Astrocyte (in vitro differentiated cells and primary cell): Measurements from ENCODE around the gene CFAP73. TPM values are rescaled to one million over a fixed set of nuclear protein-coding genes. Genes with fewer than 3 reads are reported as not detected.

ENCODE experiments used
- DNase-seq: peaks from one replicate; pipeline ENCODE4 v3.0.0-alpha.2; 2010; ENCODE audit warnings: low read depth
- FAIRE-seq: peaks from 2 replicates; lab custom pipeline; 2011; peaks lifted over from hg19 to GRCh38; lab: Jason Lieb, UNC
- H2AFZ ChIP-seq: 2 replicates; pipeline ENCODE4 v1.6.0; 2012; ENCODE audit warnings: low read depth, low read length, inconsistent platforms
- H3K27ac ChIP-seq: 2 replicates; pipeline ENCODE4 v1.5.1; 2011; ENCODE audit warnings: low read depth, low read length, inconsistent platforms
- H3K27me3 ChIP-seq: 2 replicates; pipeline ENCODE4 v1.6.0; 2011; ENCODE audit warnings: low read length, inconsistent platforms; ENCODE audit not compliant: insufficient read depth
- H3K36me3 ChIP-seq: 2 replicates; pipeline ENCODE4 v1.5.1; 2011; ENCODE audit warnings: low read length, inconsistent platforms; ENCODE audit not compliant: insufficient read depth
- H3K4me1 ChIP-seq: 2 replicates; pipeline ENCODE4 v1.5.1; 2011; ENCODE audit warnings: low read length, inconsistent platforms; ENCODE audit not compliant: insufficient read depth
- H3K4me2 ChIP-seq: 2 replicates; pipeline ENCODE4 v1.6.0; 2012; ENCODE audit warnings: low read length, inconsistent platforms
- H3K4me3 ChIP-seq: 2 replicates; pipeline ENCODE4 v1.5.1; 2011; ENCODE audit warnings: low read depth, mild to moderate bottlenecking, low read length, inconsistent platforms; ENCODE audit not compliant: insufficient read depth
- H3K79me2 ChIP-seq: 2 replicates; pipeline ENCODE4 v1.6.0; 2012; ENCODE audit warnings: mild to moderate bottlenecking, low read length, inconsistent platforms; ENCODE audit not compliant: insufficient read depth
- H3K9ac ChIP-seq: 2 replicates; pipeline ENCODE4 v1.6.0; 2012; ENCODE audit warnings: mild to moderate bottlenecking, low read length, inconsistent platforms
- H3K9me3 ChIP-seq: 2 replicates; pipeline ENCODE4 v1.5.1; 2012; ENCODE audit warnings: low read depth, mild to moderate bottlenecking, low read length, inconsistent platforms; ENCODE audit not compliant: insufficient read depth
- H4K20me1 ChIP-seq: 2 replicates; pipeline ENCODE4 v1.6.0; 2012; ENCODE audit warnings: low read length, inconsistent platforms; ENCODE audit not compliant: insufficient read depth
- H3K27ac Mint-ChIP-seq: one replicate; pipeline ENCODE4 v1.8.0; 2021; ENCODE audit warnings: mild to moderate bottlenecking, mixed read lengths; ENCODE audit not compliant: unreplicated experiment
- H3K27me3 Mint-ChIP-seq: one replicate; pipeline ENCODE4 v1.8.0; 2021; ENCODE audit warnings: low read depth, mixed read lengths; ENCODE audit not compliant: unreplicated experiment
- H3K36me3 Mint-ChIP-seq: one replicate; pipeline ENCODE4 v1.8.0; 2021; ENCODE audit warnings: low read depth, mixed read lengths; ENCODE audit not compliant: unreplicated experiment
- H3K4me1 Mint-ChIP-seq: one replicate; pipeline ENCODE4 v1.8.0; 2021; ENCODE audit warnings: low read depth, mixed read lengths; ENCODE audit not compliant: unreplicated experiment
- H3K4me3 Mint-ChIP-seq: one replicate; pipeline ENCODE4 v1.8.0; 2021; ENCODE audit warnings: mild to moderate bottlenecking, moderate library complexity, mixed read lengths; ENCODE audit not compliant: unreplicated experiment
- H3K9me3 Mint-ChIP-seq: one replicate; pipeline ENCODE4 v1.8.0; 2021; ENCODE audit warnings: mild to moderate bottlenecking, mixed read lengths; ENCODE audit not compliant: unreplicated experiment
- CTCF ChIP-seq: IDR thresholded peaks from 2 replicates; pipeline ENCODE4 v1.5.1; 2011; ENCODE audit warnings: low read depth, mild to moderate bottlenecking, inconsistent platforms, low read length, moderate library complexity; ENCODE audit not compliant: insufficient read depth
- EZH2 ChIP-seq: IDR thresholded peaks from 2 replicates; pipeline ENCODE4 v1.6.1; 2012; ENCODE audit warnings: mild to moderate bottlenecking, low read length, inconsistent platforms; ENCODE audit not compliant: insufficient read depth
- total RNA-seq: library from RNA; stranded (reverse); gene quantifications from 2 replicates; pipeline ENCODE4 v1.2.1, GENCODE V29; 2021

Gene CFAP73
- total RNA-seq, 1 donor from 2014 or later = not detected

- H3K4me3 ChIP-seq = no peak overlapping the region
- Mint-ChIP-seq H3K9me3 (no peaks in the 10 kb centered on the region), H3K36me3 (peaks cover 23% of the 10 kb centered on the region), H3K27me3 (peaks cover 53% of the 10 kb centered on the region), H3K4me3 (no peak overlapping the region), H3K4me1 (peaks cover 4% of the 10 kb centered on the region), H3K27ac (no peak overlapping the region)
- peaks cover 12% of the 10 kb centered on the region for H3K4me1 ChIP-seq
- no peak overlapping the region for H2AFZ ChIP-seq
- H3K27me3 ChIP-seq = peaks cover 19% of the 10 kb centered on the region
- H3K9me3 ChIP-seq = no peaks in the 10 kb centered on the region
- H3K9ac ChIP-seq = no peak overlapping the region
- no peak for DNase-seq
- no peak for FAIRE-seq
- peaks cover 8% of the 10 kb centered on the region for H3K36me3 ChIP-seq
- H3K4me2 ChIP-seq = no peak overlapping the region
- H3K27ac ChIP-seq = no peak overlapping the region
- no peaks in the 10 kb centered on the region for H3K79me2 ChIP-seq
- no peak for TF ChIP-seq CTCF
- TF ChIP-seq EZH2 = no peak
- H4K20me1 ChIP-seq = peaks cover 15% of the 10 kb centered on the region
Observed at GRCh38 chr12:113155060-113155459, 5.5 kb downstream of the CFAP73 start.

GRCh38 chr12:113155646-113156045 lies 6.1 kb downstream of the CFAP73 start:
- DNase-seq (no peak), FAIRE-seq (no peak)
- no peaks in the 10 kb centered on the region for H3K9me3 ChIP-seq
- H3K4me2 ChIP-seq = no peak overlapping the region
- H3K27me3 ChIP-seq = peaks cover 19% of the 10 kb centered on the region
- H3K36me3 ChIP-seq = peaks cover 8% of the 10 kb centered on the region
- H3K4me1 ChIP-seq = peaks cover 10% of the 10 kb centered on the region
- no peak overlapping the region for H3K9ac ChIP-seq
- no peak overlapping the region for H3K4me3 Mint-ChIP-seq
- peaks cover 10% of the 10 kb centered on the region for H3K4me1 Mint-ChIP-seq
- H3K27ac ChIP-seq = no peak overlapping the region
- H2AFZ ChIP-seq = no peak overlapping the region
- H3K9me3 Mint-ChIP-seq = no peaks in the 10 kb centered on the region
- no peaks in the 10 kb centered on the region for H3K79me2 ChIP-seq
- TF ChIP-seq EZH2 (no peak), CTCF (no peak)
- peaks cover 21% of the 10 kb centered on the region for H4K20me1 ChIP-seq
- peaks cover 49% of the 10 kb centered on the region for H3K27me3 Mint-ChIP-seq
- H3K27ac Mint-ChIP-seq = no peak overlapping the region
- peaks cover 26% of the 10 kb centered on the region for H3K36me3 Mint-ChIP-seq
- H3K4me3 ChIP-seq = no peak overlapping the region

GRCh38 chr12:113157218-113157859 lies 7.8 kb downstream of the CFAP73 start:
- Histone ChIP-seq H2AFZ (no peak overlapping the region), H4K20me1 (peaks cover 29% of the 10 kb centered on the region), H3K4me3 (no peak overlapping the region), H3K36me3 (peaks cover 11% of the 10 kb centered on the region), H3K4me2 (no peak overlapping the region), H3K27ac (no peak overlapping the region), H3K9me3 (no peaks in the 10 kb centered on the region), H3K27me3 (peaks cover 12% of the 10 kb centered on the region), H3K79me2 (no peaks in the 10 kb centered on the region), H3K9ac (no peak overlapping the region), H3K4me1 (peaks cover 17% of the 10 kb centered on the region)
- TF ChIP-seq CTCF (no peak), EZH2 (no peak)
- no peak for FAIRE-seq
- Mint-ChIP-seq H3K27me3 (peaks cover 40% of the 10 kb centered on the region), H3K4me3 (no peak overlapping the region), H3K4me1 (peaks cover 15% of the 10 kb centered on the region), H3K9me3 (no peaks in the 10 kb centered on the region), H3K27ac (no peak overlapping the region), H3K36me3 (peaks cover 30% of the 10 kb centered on the region)
- no peak for DNase-seq
